ENCODE data around the gene ZNF747.
"Not testable (repeated sequence)": the region's sequence is repeated elsewhere in the genome, so short reads cannot be mapped to it uniquely, and the experiment has no call there.

Gene ZNF747

DNA sequence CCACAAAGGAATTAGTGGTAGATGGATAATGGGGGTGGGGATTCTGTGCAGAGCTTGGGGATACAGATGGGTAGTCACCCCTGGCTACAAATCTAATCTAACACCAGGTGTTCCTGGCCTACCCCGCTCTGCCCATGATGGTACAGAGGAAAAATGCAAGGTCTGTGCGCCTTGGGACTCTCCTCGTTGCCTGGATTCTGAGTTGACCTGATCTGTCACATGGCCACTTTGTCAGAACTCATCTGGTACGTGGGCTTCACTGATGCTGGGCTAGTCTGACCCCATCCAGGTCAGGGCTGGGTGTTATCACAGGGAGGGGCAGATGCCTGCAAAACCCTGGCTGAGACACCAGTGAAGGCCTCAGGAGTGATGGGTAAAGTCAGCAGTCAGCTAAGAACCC, 18.3 kb upstream of the ZNF747 start:
- TF ChIP-seq, protein P1, sequence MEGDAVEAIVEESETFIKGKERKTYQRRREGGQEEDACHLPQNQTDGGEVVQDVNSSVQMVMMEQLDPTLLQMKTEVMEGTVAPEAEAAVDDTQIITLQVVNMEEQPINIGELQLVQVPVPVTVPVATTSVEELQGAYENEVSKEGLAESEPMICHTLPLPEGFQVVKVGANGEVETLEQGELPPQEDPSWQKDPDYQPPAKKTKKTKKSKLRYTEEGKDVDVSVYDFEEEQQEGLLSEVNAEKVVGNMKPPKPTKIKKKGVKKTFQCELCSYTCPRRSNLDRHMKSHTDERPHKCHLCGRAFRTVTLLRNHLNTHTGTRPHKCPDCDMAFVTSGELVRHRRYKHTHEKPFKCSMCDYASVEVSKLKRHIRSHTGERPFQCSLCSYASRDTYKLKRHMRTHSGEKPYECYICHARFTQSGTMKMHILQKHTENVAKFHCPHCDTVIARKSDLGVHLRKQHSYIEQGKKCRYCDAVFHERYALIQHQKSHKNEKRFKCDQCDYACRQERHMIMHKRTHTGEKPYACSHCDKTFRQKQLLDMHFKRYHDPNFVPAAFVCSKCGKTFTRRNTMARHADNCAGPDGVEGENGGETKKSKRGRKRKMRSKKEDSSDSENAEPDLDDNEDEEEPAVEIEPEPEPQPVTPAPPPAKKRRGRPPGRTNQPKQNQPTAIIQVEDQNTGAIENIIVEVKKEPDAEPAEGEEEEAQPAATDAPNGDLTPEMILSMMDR (IDR thresholded peaks at IDR 0.05; ENCODE audit: control insufficient read depth, insufficient read depth, low read depth, low read length, missing control alignments): no peak
- no peak for DNase-seq (ENCODE audit: low read depth)
- H3K4me3 ChIP-seq (ENCODE audit: control insufficient read depth, low read depth, low read length): no peak overlapping the region

DNA sequence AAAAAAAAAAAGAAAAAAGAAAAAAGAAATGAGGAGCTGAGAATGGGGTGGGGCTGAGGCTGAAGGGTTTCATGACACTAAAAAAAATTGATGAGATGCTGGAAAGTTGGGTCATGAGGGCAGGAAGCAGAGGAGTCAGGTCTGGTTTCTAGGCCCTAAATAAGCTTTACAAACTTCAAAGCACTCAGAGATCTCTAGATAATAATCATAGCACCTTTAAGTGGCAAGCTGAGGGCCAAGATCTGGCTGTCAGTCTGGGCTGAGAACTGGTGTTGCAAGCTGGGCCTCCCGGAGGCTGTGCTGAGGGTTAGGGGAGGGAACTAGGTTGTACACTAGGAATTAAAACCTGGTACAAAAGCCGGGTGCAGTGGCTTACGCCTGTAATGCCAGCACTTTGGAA, 17.1 kb upstream of the ZNF747 start:
- no peak for DNase-seq (ENCODE audit: low read depth)
- TF ChIP-seq, protein P1 (IDR thresholded peaks at IDR 0.05; ENCODE audit: control insufficient read depth, insufficient read depth, low read depth, low read length, missing control alignments): no peak
- H3K4me3 ChIP-seq (ENCODE audit: control insufficient read depth, low read depth, low read length): no peak overlapping the region

DNA sequence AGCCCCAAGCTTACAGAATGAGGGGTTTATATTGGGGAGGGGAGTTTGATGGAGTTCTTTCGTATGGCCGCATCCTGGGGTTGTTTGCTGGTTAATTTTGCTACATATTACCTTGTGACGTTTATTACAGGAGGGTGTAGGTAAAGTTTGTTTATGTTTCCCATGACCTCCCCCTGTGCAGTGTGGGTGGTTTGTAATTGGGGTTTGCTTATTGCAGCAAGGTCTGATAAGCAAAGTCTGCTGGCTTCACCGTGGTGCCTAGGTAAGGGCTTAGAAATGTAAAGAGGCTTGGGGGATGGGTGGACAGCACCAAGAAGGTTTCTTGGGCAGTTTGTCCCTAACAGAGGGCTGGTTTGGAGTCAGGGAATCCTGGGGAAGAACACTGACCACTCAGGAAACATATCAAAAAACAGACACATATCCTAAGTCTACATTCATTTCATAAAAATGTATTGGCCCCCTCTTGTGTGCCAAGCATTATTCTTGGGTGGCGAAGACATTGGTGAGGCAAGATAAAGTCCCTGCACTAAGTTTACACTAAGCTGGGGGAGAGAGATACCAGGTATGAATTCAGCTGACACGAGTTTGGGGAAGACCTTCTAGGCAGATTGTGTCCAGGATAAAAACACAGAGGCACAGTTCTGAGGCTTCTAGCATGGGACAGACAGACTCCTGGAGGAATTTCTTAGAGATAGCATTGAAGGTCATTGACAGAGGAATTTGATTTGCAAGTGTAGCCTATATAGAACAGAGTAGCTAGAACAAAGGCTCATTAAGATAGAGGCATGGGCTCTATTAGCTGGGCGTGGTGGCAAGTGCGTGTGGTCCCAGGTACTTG, 14.0 kb upstream of the ZNF747 start:
- no peak for DNase-seq (ENCODE audit: low read depth)
- TF ChIP-seq, protein P1 (IDR thresholded peaks at IDR 0.05; ENCODE audit: control insufficient read depth, insufficient read depth, low read depth, low read length, missing control alignments): no peak
- H3K4me3 ChIP-seq (ENCODE audit: control insufficient read depth, low read depth, low read length): no peak overlapping the region

DNA sequence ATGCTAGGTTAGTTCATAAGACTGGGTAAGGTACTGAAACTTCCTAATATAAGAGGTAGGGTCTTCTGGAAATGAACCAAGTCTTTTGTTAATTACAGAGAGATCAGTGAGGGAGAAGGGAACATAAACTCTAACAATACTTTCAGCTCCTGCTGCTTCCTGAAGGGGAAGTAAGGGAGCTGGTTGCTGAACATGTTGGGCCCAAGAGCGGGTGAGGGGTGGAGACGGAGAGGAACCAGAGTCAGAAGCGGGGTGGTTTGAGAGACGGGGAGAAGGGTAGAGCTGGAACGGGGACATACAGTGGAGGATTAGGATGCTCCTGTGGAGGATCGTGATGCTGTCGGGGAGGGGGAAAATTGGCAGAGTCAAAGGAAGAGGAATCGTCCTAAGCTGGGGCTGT, 11.5 kb upstream of the ZNF747 start:
- H3K4me3 ChIP-seq (ENCODE audit: control insufficient read depth, low read depth, low read length): no peak overlapping the region
- DNase-seq (ENCODE audit: low read depth): no peak
- TF ChIP-seq, protein P1 (IDR thresholded peaks at IDR 0.05; ENCODE audit: control insufficient read depth, insufficient read depth, low read depth, low read length, missing control alignments): no peak

DNA sequence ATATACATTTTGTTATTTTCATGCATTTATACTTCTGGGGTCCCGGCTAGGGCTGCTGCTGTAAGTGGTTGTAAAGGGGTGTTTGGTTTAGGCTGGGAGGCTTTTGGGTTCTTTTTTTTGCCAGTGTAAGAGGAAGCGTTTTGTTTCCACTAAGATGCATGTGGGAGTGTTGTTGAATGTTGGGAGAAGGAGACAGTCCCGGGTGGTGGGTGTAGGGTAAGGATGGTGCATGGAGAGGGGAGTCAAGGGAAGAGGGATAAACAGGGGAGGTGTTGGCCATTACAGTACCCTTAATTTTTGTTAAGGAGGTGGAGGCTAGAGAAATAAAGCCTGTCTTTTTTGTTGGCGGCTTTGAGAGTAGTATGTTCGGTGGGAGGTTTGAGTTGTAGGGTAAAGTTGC, 8.4 kb upstream of the ZNF747 start:
- TF ChIP-seq, protein P1 (IDR thresholded peaks at IDR 0.05; ENCODE audit: control insufficient read depth, insufficient read depth, low read depth, low read length, missing control alignments): no peak
- H3K4me3 ChIP-seq (ENCODE audit: control insufficient read depth, low read depth, low read length): no peak overlapping the region
- DNase-seq (ENCODE audit: low read depth): no peak

DNA sequence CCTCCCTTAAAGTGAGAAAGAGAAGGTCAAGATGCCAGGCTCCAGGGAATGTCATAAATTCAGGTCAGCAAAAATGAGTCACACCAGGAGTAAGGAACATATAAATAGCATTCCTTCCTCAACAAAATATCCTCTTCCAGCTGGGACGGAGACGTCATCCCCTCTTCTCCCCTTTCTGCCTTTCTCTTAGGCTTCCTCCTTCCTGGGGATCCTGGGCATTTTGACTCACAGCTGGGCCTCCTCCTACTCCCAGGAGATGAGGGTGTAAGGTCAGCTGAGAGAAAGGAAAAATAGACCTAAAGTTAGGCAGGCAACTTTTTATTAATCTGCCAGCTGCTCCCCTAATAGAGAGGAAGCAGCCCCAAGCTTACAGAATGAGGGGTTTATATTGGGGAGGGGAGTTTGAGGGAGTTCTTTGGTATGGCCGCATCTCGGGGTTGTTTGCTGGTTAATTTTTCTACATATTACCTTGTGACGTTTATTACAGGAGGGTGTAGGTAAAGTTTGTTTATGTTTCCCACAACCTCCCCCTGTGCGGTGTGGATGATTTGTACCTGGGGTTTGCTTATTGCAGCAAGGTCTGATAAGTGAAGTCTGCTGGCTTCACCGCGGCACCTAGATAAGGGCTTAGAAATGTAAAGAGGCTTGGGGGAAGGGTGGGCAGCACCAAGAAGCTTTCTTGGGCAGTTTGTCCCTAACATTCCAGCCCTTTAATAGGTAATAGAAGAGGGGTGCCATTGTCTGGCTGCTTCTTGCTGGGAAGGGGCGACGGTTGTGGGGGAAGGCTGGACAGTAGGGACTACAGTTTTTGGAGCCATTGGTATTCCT, 7.1 kb upstream of the ZNF747 start:
- no peak overlapping the region for H3K4me3 ChIP-seq (ENCODE audit: control insufficient read depth, low read depth, low read length)
- TF ChIP-seq, protein P1 (IDR thresholded peaks at IDR 0.05; ENCODE audit: control insufficient read depth, insufficient read depth, low read depth, low read length, missing control alignments): no peak
- DNase-seq (ENCODE audit: low read depth): no peak

DNA sequence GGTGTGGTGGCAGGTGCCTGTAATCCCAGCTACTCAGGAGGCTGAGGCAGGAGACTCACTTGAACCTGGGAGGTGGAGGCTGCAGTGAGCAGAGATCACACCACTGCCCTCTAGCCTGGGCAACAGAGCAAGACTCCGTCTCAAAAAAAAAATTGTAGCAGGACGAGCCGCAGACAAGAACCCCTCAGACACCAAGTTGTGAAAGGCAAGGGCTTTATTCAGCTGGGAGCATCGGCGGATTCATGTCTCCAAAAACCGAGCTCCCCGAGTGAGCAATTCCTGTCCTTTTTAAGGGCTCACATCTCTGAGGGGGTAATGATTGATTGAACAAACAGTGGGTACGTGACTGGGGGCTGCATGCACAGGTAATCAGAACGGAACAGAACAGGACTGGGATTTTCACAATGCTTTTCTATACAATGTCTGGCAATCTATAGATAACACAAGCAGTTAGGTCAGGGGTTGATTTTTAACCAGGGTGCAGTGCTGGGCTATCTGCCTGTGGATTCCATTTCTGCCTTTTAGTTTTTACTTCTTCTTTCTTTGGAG, 6.3 kb upstream of the ZNF747 start:
- DNase-seq (ENCODE audit: low read depth); H3K4me3 ChIP-seq (ENCODE audit: control insufficient read depth, low read depth, low read length): not testable (repeated sequence)

DNA sequence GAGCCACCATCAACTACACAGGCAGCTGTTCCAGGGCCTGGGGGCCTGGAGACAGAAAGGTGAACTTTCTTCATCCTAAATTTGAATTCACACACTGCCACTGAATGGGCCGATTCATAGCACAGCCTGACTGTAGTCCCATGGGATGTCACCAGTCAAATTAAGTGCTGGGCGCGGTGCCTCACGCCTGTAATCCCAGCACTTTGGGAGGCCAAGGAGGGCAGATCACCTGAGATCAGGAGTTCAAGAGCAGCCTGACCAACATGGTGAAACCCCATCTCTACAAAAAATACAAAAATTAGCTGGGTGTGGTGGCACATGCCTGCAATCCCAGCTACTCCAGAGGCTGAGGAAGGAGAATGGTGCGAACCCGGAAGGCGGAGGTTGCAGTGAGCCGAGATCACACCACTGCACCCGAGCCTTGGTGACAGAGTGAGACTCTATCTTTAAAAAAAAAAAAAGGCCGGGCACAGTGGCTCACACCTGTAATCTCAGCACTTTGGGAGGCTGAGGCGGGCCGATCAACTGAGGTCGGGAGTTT, 5.4 kb upstream of the ZNF747 start:
- H3K4me3 ChIP-seq (ENCODE audit: control insufficient read depth, low read depth, low read length); DNase-seq (ENCODE audit: low read depth): not testable (repeated sequence)
